A549 (cell line): ENCODE results near the gene CHKB.

Experiments
- CEBPB ChIP-seq, 2 experiments: fragments of >200 bp in 1 of 2; sonication (Bioruptor Twin) in 1 of 2; formaldehyde crosslinking in 1 of 2; IDR thresholded peaks; 2 replicates each; pipeline ENCODE4 v1.6.1; 2012 to 2016
- CTCF ChIP-seq: fragments of >200 bp; sonication (Bioruptor Twin); formaldehyde crosslinking; IDR thresholded peaks from 3 replicates; pipeline ENCODE4 v1.5.1; 2016
- E2F6 ChIP-seq: IDR thresholded peaks from 2 replicates; pipeline ENCODE4 v1.6.1; 2012; ENCODE audit warnings: low read depth, borderline replicate concordance
- ELK1 ChIP-seq: fragments of 150-350 bp; IDR thresholded peaks from 2 replicates; pipeline ENCODE4 v1.6.1; 2014; ENCODE audit warnings: low read depth, mild to moderate bottlenecking, low read length
- EP300 ChIP-seq, 2 experiments: fragments of >200 bp; sonication (Bioruptor Twin); formaldehyde crosslinking; IDR thresholded peaks; 2 replicates in 1 of 2; 3 replicates in 1 of 2; pipeline ENCODE4 v1.6.1; 2016 to 2017
- POLR2A ChIP-seq: IDR thresholded peaks from 2 replicates; pipeline ENCODE4 v1.6.1; 2012; ENCODE audit warnings: mild to moderate bottlenecking, low read length
- POLR2AphosphoS2 ChIP-seq: conservative IDR thresholded peaks from 2 replicates; pipeline ENCODE4 v1.6.1; 2012; ENCODE audit warnings: low read length, improper control_type of control experiment, inconsistent platforms
- REST ChIP-seq: fragments of 200-600 bp; sonication (generic); IDR thresholded peaks from 2 replicates; pipeline ENCODE4 v1.6.1; 2016; ENCODE audit warnings: antibody characterized with exemption, mild to moderate bottlenecking, moderate library complexity
- SMC3 ChIP-seq: fragments of >200 bp; sonication (Bioruptor Twin); formaldehyde crosslinking; IDR thresholded peaks from 3 replicates; pipeline ENCODE4 v1.6.1; 2018; ENCODE audit warnings: inconsistent platforms

GRCh38 chr22:50564289-50564688 lies 18.4 kb downstream of the CHKB start:
- no peak for TF ChIP-seq EP300 (IDR thresholded peaks at IDR 0.05)
- no peak for TF ChIP-seq CTCF
- TF ChIP-seq POLR2AphosphoS2, result no peak
- no peak for TF ChIP-seq SMC3
- no peak for TF ChIP-seq CEBPB (IDR thresholded peaks at IDR 0.05)
- no peak for TF ChIP-seq E2F6
- no peak for TF ChIP-seq ELK1
- TF ChIP-seq REST, result no peak
- no peak for TF ChIP-seq POLR2A
